ENCODE data around the gene CCDC183.

CCDC183 gene

GRCh38 chr9:136808075-136808805 is 12.1 kb downstream of the CCDC183 start:
- Histone ChIP-seq H3K4me2 (ENCODE audit: low read length) (peak overlapping the region; percentile 89), H3K4me1 (ENCODE audit: control insufficient read depth, low read length) (peaks cover 28% of the 10 kb centered on the region), H3K4me3 (ENCODE audit: low read length) (peak overlapping the region; percentile 88), H3K79me2 (ENCODE audit: control insufficient read depth, low read length) (peaks cover 66% of the 10 kb centered on the region), H3K27me3 (ENCODE audit: control insufficient read depth, low read length) (no peaks in the 10 kb centered on the region), H3K9me2 (replicated peaks; ENCODE audit: control insufficient read depth, low read length) (no peaks in the 10 kb centered on the region), H3K36me3 (ENCODE audit: control insufficient read depth, low read length) (peaks cover 65% of the 10 kb centered on the region), H3K9me3 (ENCODE audit: control insufficient read depth, insufficient read depth, low read length) (no peaks in the 10 kb centered on the region), H4K20me1 (ENCODE audit: control insufficient read depth, insufficient read depth, low read depth, low read length) (peaks cover 14% of the 10 kb centered on the region), H3F3A (ENCODE audit: control insufficient read depth, insufficient read depth) (no peaks in the 10 kb centered on the region), H3K27ac (ENCODE audit: low read depth, low read length) (peak overlapping the region; percentile 50)
- no peak for TF ChIP-seq CTCF (IDR thresholded peaks at IDR 0.05; ENCODE audit: low read depth, low read length, poor library complexity, severe bottlenecking)
- TF ChIP-seq EZH2phosphoT487 (IDR thresholded peaks at IDR 0.05; ENCODE audit: borderline replicate concordance, low read length): no peak

- Histone ChIP-seq H3K36me3 (ENCODE audit: control insufficient read depth, low read length) (peaks cover 71% of the 10 kb centered on the region), H3K27ac (ENCODE audit: low read depth, low read length) (peak overlapping the region; percentile 50), H3K79me2 (ENCODE audit: control insufficient read depth, low read length) (peaks cover 72% of the 10 kb centered on the region), H3K27me3 (ENCODE audit: control insufficient read depth, low read length) (no peaks in the 10 kb centered on the region), H3K4me1 (ENCODE audit: control insufficient read depth, low read length) (peaks cover 28% of the 10 kb centered on the region), H3K4me3 (ENCODE audit: low read length) (peak overlapping the region; percentile 88), H3K9me2 (replicated peaks; ENCODE audit: control insufficient read depth, low read length) (no peaks in the 10 kb centered on the region), H3F3A (ENCODE audit: control insufficient read depth, insufficient read depth) (no peaks in the 10 kb centered on the region), H4K20me1 (ENCODE audit: control insufficient read depth, insufficient read depth, low read depth, low read length) (peaks cover 15% of the 10 kb centered on the region), H3K9me3 (ENCODE audit: control insufficient read depth, insufficient read depth, low read length) (no peaks in the 10 kb centered on the region), H3K4me2 (ENCODE audit: low read length) (peak overlapping the region; percentile 89)
- no peak for TF ChIP-seq EZH2phosphoT487 (IDR thresholded peaks at IDR 0.05; ENCODE audit: borderline replicate concordance, low read length)
- no peak for TF ChIP-seq CTCF (IDR thresholded peaks at IDR 0.05; ENCODE audit: low read depth, low read length, poor library complexity, severe bottlenecking)
Measured at GRCh38 chr9:136808806-136809158, 12.6 kb downstream of the CCDC183 start.

- H3K9me2 ChIP-seq (replicated peaks; ENCODE audit: control insufficient read depth, low read length): no peaks in the 10 kb centered on the region
- peaks cover 7% of the 10 kb centered on the region; the same call in 1 of the 2 replicates for H4K20me1 ChIP-seq (ENCODE audit: control insufficient read depth, insufficient read depth, low read depth, low read length)
- H3K36me3 ChIP-seq (ENCODE audit: control insufficient read depth, low read length): peaks cover 70% of the 10 kb centered on the region
- no peak overlapping the region for H3K4me3 ChIP-seq (ENCODE audit: low read length)
- no peak overlapping the region for H3K27ac ChIP-seq (ENCODE audit: low read depth, low read length)
- H3K4me1 ChIP-seq (ENCODE audit: control insufficient read depth, low read length): peaks cover 6% of the 10 kb centered on the region
- TF ChIP-seq CTCF (IDR thresholded peaks at IDR 0.05; ENCODE audit: low read depth, low read length, poor library complexity, severe bottlenecking) (no peak), EZH2phosphoT487 (IDR thresholded peaks at IDR 0.05; ENCODE audit: borderline replicate concordance, low read length) (no peak)
- H3K27me3 ChIP-seq (ENCODE audit: control insufficient read depth, low read length): no peaks in the 10 kb centered on the region
- H3K4me2 ChIP-seq (ENCODE audit: low read length): no peak overlapping the region
- no peaks in the 10 kb centered on the region for H3F3A ChIP-seq (ENCODE audit: control insufficient read depth, insufficient read depth)
- H3K9me3 ChIP-seq (ENCODE audit: control insufficient read depth, insufficient read depth, low read length): no peaks in the 10 kb centered on the region
- H3K79me2 ChIP-seq (ENCODE audit: control insufficient read depth, low read length): peaks cover 93% of the 10 kb centered on the region
Measured at GRCh38 chr9:136814725-136815421, 18.7 kb downstream of the CCDC183 start.

Data from DOHH2 (cell line).